Neural cell (in vitro differentiated cells): ENCODE measurements around the gene RNF44. TPM values are rescaled to one million over a fixed set of nuclear protein-coding genes. Genes with fewer than 3 reads are reported as not detected.

Source experiments
- H2AFZ ChIP-seq: fragments of 200-600, 300-800 bp; sonication (generic), shearing (Covaris generic); 2 replicates; pipeline ENCODE4 v1.6.0; 2014; ENCODE audit warnings: low read depth, mild to moderate bottlenecking, antibody characterized with exemption, low read length, moderate library complexity
- H3F3A ChIP-seq: fragments of 200-600 bp; shearing (Covaris generic); 2 replicates; pipeline ENCODE4 v1.6.1; 2016; ENCODE audit warnings: mild to moderate bottlenecking, moderate library complexity, mixed read lengths, antibody characterized with exemption, low read length; ENCODE audit not compliant: insufficient read depth, poor library complexity, severe bottlenecking
- H3K27ac ChIP-seq: fragments of 200-600, 300-800 bp; sonication (generic), shearing (Covaris generic); 2 replicates; pipeline ENCODE4 v1.5.1; 2014; ENCODE audit warnings: mild to moderate bottlenecking, low read length, moderate library complexity
- H3K27me3 ChIP-seq: fragments of 300-800, 200-600 bp; sonication (generic), shearing (Covaris generic); 2 replicates; pipeline ENCODE4 v1.6.0; 2014; ENCODE audit warnings: mild to moderate bottlenecking, low read depth, low read length, moderate library complexity; ENCODE audit not compliant: insufficient read depth
- H3K36me3 ChIP-seq: fragments of 300-800, 200-600 bp; sonication (generic), shearing (Covaris generic); 2 replicates; pipeline ENCODE4 v1.5.1; 2014; ENCODE audit warnings: mild to moderate bottlenecking, antibody characterized with exemption, low read length, moderate library complexity; ENCODE audit not compliant: insufficient read depth
- H3K4me2 ChIP-seq: fragments of 300-800, 200-600 bp; sonication (generic), shearing (Covaris generic); 2 replicates; pipeline ENCODE4 v1.6.0; 2014; ENCODE audit warnings: mild to moderate bottlenecking, low read length
- H3K4me3 ChIP-seq: fragments of 300-800, 200-600 bp; sonication (generic), shearing (Covaris generic); 2 replicates; pipeline ENCODE4 v1.5.1; 2014; ENCODE audit warnings: mild to moderate bottlenecking, low read length, moderate library complexity
- H3K79me2 ChIP-seq: fragments of 200-600 bp; shearing (Covaris generic); replicated peaks from 2 replicates; pipeline ENCODE4 v1.6.0; 2014; ENCODE audit warnings: mild to moderate bottlenecking, low read length, moderate library complexity; ENCODE audit not compliant: insufficient read depth
- H3K9ac ChIP-seq: fragments of 300-800, 200-600 bp; sonication (generic), shearing (Covaris generic); 2 replicates; pipeline ENCODE4 v1.6.1; 2016; ENCODE audit warnings: mild to moderate bottlenecking, low read length, mixed read lengths
- H3K9me2 ChIP-seq: fragments of 200-600 bp; shearing (Covaris generic); 2 replicates; pipeline ENCODE4 v1.6.1; 2016; ENCODE audit warnings: mild to moderate bottlenecking, low read length, mixed read lengths; ENCODE audit not compliant: insufficient read depth
- H3K9me3 ChIP-seq: fragments of 200-600, 300-800 bp; sonication (generic), shearing (Covaris generic); 2 replicates; pipeline ENCODE4 v1.6.1; 2016; ENCODE audit warnings: mild to moderate bottlenecking, mixed run types, low read length, moderate library complexity, mixed read lengths
- H4K20me1 ChIP-seq: fragments of 200-600 bp; shearing (Covaris generic); 2 replicates; pipeline ENCODE4 v1.6.1; 2016; ENCODE audit warnings: mild to moderate bottlenecking, mixed run types; ENCODE audit not compliant: insufficient read depth
- EP300 ChIP-seq: fragments of 450-650 bp; conservative IDR thresholded peaks from 2 replicates; pipeline ENCODE4 v1.6.1; 2014; ENCODE audit warnings: antibody characterized with exemption, mild to moderate bottlenecking, moderate library complexity; ENCODE audit not compliant: poor library complexity, severe bottlenecking
- EZH2 ChIP-seq: fragments of 200-600, 300-800 bp; shearing (Covaris generic), sonication (generic); IDR thresholded peaks from 2 replicates; pipeline ENCODE4 v1.6.1; 2014; ENCODE audit warnings: antibody characterized with exemption, low read length, borderline replicate concordance, mild to moderate bottlenecking; ENCODE audit not compliant: insufficient read depth, poor library complexity, severe bottlenecking
- MXI1 ChIP-seq: fragments of 450-650 bp; conservative IDR thresholded peaks from 2 replicates; pipeline ENCODE4 v1.6.1; 2014; ENCODE audit warnings: antibody characterized with exemption, mild to moderate bottlenecking; ENCODE audit not compliant: poor library complexity, severe bottlenecking
- POLR2AphosphoS5 ChIP-seq: IDR thresholded peaks from 2 replicates; pipeline ENCODE4 v1.6.1; 2012
- RAD21 ChIP-seq: fragments of 450-650 bp; conservative IDR thresholded peaks from 2 replicates; pipeline ENCODE4 v1.6.1; 2014; ENCODE audit warnings: antibody characterized with exemption, mild to moderate bottlenecking, moderate library complexity
- SMC3 ChIP-seq: fragments of 450-650 bp; conservative IDR thresholded peaks from 2 replicates; pipeline ENCODE4 v1.6.1; 2014; ENCODE audit warnings: antibody characterized with exemption, mild to moderate bottlenecking, moderate library complexity; ENCODE audit not compliant: poor library complexity
- TAF1 ChIP-seq: IDR thresholded peaks from 2 replicates; pipeline ENCODE4 v1.6.1; 2012; ENCODE audit warnings: low read depth
- polyA plus RNA-seq: library from polyadenylated mRNA; depleted of rRNA; stranded (reverse); fragments of >200 nt; gene quantifications from 2 replicates; pipeline ENCODE4 v1.2.3, GENCODE V29; 2014
- TF ChIP-seq, protein P1 (sequence below): IDR thresholded peaks from 2 replicates; pipeline ENCODE4 v1.6.1; 2012; ENCODE audit warnings: borderline replicate concordance
- TF ChIP-seq, protein P2 (sequence below): fragments of 450-650 bp; IDR thresholded peaks from 2 replicates; pipeline ENCODE4 v1.5.1; 2014; ENCODE audit warnings: antibody characterized with exemption, mild to moderate bottlenecking, moderate library complexity; ENCODE audit not compliant: poor library complexity, severe bottlenecking

RNF44 gene
- polyA plus RNA-seq, 1 donor from 2014 or later: 22.2 TPM

DNA sequence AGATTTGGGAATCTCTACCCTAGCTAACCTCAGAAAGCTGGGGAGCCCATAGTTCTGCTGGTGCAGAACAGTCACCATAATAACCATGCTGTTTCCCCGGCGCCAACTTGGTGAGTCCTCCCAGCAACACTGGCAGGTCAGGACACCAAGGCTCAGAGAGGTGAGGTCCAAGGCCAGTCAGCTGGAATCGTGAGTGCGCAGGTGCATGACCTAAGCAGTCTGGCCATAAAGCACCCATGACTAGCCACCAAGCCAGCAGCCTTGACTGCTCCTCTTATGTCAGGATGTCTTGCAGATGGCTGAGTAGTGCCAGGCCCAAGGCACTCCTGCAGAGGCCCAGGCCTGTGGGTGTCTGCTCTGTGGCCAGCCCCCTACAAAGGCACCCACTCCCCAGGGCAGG is 2.6 kb downstream of the RNF44 start:
- Histone ChIP-seq H3F3A (no peaks in the 10 kb centered on the region), H3K79me2 (peaks cover 54% of the 10 kb centered on the region), H3K27me3 (no peaks in the 10 kb centered on the region), H3K9ac (peak overlapping the region; percentile 23), H3K9me2 (no peaks in the 10 kb centered on the region), H4K20me1 (peaks cover 28% of the 10 kb centered on the region), H2AFZ (no peak overlapping the region), H3K9me3 (no peaks in the 10 kb centered on the region), H3K36me3 (no peaks in the 10 kb centered on the region), H3K4me2 (peak overlapping the region; percentile 26), H3K4me3 (peak overlapping the region; percentile 99), H3K27ac (no peak overlapping the region)
- TF ChIP-seq POLR2AphosphoS5: no peak
- no peak for TF ChIP-seq TAF1
- no peak for TF ChIP-seq MXI1
- TF ChIP-seq RAD21: no peak
- TF ChIP-seq, protein P1, sequence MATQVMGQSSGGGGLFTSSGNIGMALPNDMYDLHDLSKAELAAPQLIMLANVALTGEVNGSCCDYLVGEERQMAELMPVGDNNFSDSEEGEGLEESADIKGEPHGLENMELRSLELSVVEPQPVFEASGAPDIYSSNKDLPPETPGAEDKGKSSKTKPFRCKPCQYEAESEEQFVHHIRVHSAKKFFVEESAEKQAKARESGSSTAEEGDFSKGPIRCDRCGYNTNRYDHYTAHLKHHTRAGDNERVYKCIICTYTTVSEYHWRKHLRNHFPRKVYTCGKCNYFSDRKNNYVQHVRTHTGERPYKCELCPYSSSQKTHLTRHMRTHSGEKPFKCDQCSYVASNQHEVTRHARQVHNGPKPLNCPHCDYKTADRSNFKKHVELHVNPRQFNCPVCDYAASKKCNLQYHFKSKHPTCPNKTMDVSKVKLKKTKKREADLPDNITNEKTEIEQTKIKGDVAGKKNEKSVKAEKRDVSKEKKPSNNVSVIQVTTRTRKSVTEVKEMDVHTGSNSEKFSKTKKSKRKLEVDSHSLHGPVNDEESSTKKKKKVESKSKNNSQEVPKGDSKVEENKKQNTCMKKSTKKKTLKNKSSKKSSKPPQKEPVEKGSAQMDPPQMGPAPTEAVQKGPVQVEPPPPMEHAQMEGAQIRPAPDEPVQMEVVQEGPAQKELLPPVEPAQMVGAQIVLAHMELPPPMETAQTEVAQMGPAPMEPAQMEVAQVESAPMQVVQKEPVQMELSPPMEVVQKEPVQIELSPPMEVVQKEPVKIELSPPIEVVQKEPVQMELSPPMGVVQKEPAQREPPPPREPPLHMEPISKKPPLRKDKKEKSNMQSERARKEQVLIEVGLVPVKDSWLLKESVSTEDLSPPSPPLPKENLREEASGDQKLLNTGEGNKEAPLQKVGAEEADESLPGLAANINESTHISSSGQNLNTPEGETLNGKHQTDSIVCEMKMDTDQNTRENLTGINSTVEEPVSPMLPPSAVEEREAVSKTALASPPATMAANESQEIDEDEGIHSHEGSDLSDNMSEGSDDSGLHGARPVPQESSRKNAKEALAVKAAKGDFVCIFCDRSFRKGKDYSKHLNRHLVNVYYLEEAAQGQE: no peak
- no peak for TF ChIP-seq SMC3
- TF ChIP-seq, protein P2, sequence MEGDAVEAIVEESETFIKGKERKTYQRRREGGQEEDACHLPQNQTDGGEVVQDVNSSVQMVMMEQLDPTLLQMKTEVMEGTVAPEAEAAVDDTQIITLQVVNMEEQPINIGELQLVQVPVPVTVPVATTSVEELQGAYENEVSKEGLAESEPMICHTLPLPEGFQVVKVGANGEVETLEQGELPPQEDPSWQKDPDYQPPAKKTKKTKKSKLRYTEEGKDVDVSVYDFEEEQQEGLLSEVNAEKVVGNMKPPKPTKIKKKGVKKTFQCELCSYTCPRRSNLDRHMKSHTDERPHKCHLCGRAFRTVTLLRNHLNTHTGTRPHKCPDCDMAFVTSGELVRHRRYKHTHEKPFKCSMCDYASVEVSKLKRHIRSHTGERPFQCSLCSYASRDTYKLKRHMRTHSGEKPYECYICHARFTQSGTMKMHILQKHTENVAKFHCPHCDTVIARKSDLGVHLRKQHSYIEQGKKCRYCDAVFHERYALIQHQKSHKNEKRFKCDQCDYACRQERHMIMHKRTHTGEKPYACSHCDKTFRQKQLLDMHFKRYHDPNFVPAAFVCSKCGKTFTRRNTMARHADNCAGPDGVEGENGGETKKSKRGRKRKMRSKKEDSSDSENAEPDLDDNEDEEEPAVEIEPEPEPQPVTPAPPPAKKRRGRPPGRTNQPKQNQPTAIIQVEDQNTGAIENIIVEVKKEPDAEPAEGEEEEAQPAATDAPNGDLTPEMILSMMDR: no peak
- TF ChIP-seq EP300: no peak
- TF ChIP-seq EZH2: no peak

DNA sequence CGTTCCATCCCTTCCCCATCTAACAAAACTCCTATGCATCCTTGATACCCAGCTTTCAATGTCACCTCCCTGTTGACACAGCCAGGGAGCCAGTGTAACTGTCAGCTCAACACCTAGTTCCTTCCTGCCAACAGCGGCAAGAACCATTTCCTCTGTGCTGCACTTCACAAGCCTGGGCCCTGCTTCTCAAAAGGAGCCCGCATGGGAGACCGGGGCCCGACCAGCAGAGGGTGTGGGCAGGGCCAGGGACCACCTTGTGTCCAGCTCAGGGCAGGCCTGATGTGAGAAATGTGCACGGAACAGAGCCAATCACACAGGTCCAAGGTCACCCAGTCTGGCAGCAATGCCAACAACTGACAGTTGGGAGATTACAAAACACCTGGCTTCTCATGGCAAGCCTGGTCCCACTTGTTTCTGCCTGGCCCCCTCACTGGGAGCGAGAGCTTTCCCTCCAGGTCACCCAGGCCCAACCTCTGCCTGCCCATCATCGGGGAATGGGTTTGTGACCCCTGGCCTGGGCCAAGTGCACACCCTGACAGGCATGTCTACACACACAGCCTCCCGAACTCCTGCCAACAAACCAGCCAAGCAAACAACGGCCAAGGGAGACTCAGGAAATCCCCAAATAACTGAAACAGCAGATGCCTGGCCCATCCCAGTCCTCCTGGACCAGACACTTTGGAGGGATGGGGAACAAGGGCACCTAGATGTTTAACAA is 3.1 kb downstream of the RNF44 start:
- no peaks in the 10 kb centered on the region for H3K36me3 ChIP-seq
- peaks cover 54% of the 10 kb centered on the region for H3K79me2 ChIP-seq
- peak overlapping the region; percentile 23 for H3K9ac ChIP-seq
- H3K27me3 ChIP-seq: no peaks in the 10 kb centered on the region
- no peak overlapping the region for H2AFZ ChIP-seq
- H3K4me3 ChIP-seq: peak overlapping the region; percentile 99
- H3K27ac ChIP-seq: no peak overlapping the region
- no peaks in the 10 kb centered on the region for H3K9me3 ChIP-seq
- no peaks in the 10 kb centered on the region for H3K9me2 ChIP-seq
- no peak overlapping the region for H3K4me2 ChIP-seq
- peaks cover 28% of the 10 kb centered on the region for H4K20me1 ChIP-seq
- H3F3A ChIP-seq: no peaks in the 10 kb centered on the region
- TF ChIP-seq POLR2AphosphoS5 (no peak), SMC3 (no peak), MXI1 (no peak), EZH2 (no peak), TAF1 (no peak)
- TF ChIP-seq, protein P2: no peak
- TF ChIP-seq, protein P1: no peak
